HG03196 (cell line): Measurements from ENCODE around the gene FNTB.

Experiments used
- ATAC-seq: cut with Tn5 transposase; IDR thresholded peaks from one replicate; pipeline ENCODE4 v1.9.1; 2021; ENCODE audit not compliant: unreplicated experiment

FNTB gene

DNA sequence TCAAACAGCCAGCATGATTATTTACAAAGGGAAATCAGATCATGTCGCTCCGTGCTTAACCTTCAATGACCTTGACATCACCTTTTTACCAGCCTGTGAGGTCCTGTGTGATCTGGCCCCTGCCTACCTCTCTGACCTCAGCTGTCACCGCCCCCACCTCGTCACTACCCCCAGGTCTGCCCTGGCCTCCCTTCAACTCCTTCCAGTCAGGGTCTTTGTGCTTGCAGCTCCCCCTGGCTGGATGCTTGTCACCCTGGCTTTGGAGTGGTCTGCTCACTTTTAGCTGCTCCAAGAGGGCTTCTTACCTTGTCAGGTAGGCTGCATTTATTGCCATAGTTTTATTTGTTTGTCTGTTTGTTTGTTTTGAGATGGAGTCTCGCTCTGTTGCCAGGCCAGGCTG is 123.8 kb downstream of the FNTB start:
- ATAC-seq = no peak
